Measurements from ENCODE around the gene SYTL1. TPM values are rescaled to one million over a fixed set of nuclear protein-coding genes. Genes with fewer than 3 reads are reported as not detected.
A peak's percentile ranks its signal among the peaks of the same experiment; 100 is the strongest.

SYTL1 gene
- polyA plus RNA-seq, 1 donor from 2014 or later = not detected

GRCh38 chr1:27374362-27375086, 32.7 kb downstream of the SYTL1 start, which contains the start of gene FCN3:
Gene FCN3, minus strand, starts transcription at chr1:27374824. Its CDS starts 6 bp downstream, at chr1:27374818.
- Histone ChIP-seq H3K36me3 (ENCODE audit: insufficient read depth, low read length) (no peaks in the 10 kb centered on the region), H3F3A (ENCODE audit: insufficient read depth, low read length, poor library complexity, severe bottlenecking) (no peaks in the 10 kb centered on the region), H3K9me2 (ENCODE audit: insufficient read depth, low read length) (no peaks in the 10 kb centered on the region), H3K9me3 (ENCODE audit: low read length) (no peaks in the 10 kb centered on the region), H3K4me3 (ENCODE audit: low read length) (peak within 1 kb of the TSS; percentile 33), H3K4me2 (ENCODE audit: low read length) (no peak within 1 kb of the TSS), H4K20me1 (ENCODE audit: insufficient read depth) (no peaks in the 10 kb centered on the region), H3K79me2 (replicated peaks; ENCODE audit: insufficient read depth, low read length) (no peaks in the 10 kb centered on the region), H2AFZ (ENCODE audit: low read depth, low read length) (no peak within 1 kb of the TSS), H3K27ac (ENCODE audit: low read length) (no peak within 1 kb of the TSS), H3K27me3 (ENCODE audit: insufficient read depth, low read depth, low read length) (no peaks in the 10 kb centered on the region), H3K9ac (ENCODE audit: low read length) (peak within 1 kb of the TSS; percentile 31)
- TF ChIP-seq RAD21 (conservative IDR thresholded peaks at IDR 0.05) = no peak
- TF ChIP-seq, protein P1, sequence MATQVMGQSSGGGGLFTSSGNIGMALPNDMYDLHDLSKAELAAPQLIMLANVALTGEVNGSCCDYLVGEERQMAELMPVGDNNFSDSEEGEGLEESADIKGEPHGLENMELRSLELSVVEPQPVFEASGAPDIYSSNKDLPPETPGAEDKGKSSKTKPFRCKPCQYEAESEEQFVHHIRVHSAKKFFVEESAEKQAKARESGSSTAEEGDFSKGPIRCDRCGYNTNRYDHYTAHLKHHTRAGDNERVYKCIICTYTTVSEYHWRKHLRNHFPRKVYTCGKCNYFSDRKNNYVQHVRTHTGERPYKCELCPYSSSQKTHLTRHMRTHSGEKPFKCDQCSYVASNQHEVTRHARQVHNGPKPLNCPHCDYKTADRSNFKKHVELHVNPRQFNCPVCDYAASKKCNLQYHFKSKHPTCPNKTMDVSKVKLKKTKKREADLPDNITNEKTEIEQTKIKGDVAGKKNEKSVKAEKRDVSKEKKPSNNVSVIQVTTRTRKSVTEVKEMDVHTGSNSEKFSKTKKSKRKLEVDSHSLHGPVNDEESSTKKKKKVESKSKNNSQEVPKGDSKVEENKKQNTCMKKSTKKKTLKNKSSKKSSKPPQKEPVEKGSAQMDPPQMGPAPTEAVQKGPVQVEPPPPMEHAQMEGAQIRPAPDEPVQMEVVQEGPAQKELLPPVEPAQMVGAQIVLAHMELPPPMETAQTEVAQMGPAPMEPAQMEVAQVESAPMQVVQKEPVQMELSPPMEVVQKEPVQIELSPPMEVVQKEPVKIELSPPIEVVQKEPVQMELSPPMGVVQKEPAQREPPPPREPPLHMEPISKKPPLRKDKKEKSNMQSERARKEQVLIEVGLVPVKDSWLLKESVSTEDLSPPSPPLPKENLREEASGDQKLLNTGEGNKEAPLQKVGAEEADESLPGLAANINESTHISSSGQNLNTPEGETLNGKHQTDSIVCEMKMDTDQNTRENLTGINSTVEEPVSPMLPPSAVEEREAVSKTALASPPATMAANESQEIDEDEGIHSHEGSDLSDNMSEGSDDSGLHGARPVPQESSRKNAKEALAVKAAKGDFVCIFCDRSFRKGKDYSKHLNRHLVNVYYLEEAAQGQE (IDR thresholded peaks at IDR 0.05; ENCODE audit: borderline replicate concordance) = peak; percentile 88

GRCh38 chr1:27377760-27378495, 36.1 kb downstream of the SYTL1 start:
- Histone ChIP-seq H3K9me2 (ENCODE audit: insufficient read depth, low read length) (no peaks in the 10 kb centered on the region), H3K27ac (ENCODE audit: low read length) (no peak overlapping the region), H3K9ac (ENCODE audit: low read length) (no peak overlapping the region), H3K27me3 (ENCODE audit: insufficient read depth, low read depth, low read length) (peaks cover 2% of the 10 kb centered on the region), H4K20me1 (ENCODE audit: insufficient read depth) (no peaks in the 10 kb centered on the region), H3K36me3 (ENCODE audit: insufficient read depth, low read length) (no peaks in the 10 kb centered on the region), H3K4me2 (ENCODE audit: low read length) (no peak overlapping the region), H3F3A (ENCODE audit: insufficient read depth, low read length, poor library complexity, severe bottlenecking) (no peaks in the 10 kb centered on the region), H2AFZ (ENCODE audit: low read depth, low read length) (no peak overlapping the region), H3K9me3 (ENCODE audit: low read length) (no peaks in the 10 kb centered on the region), H3K4me3 (ENCODE audit: low read length) (no peak overlapping the region), H3K79me2 (replicated peaks; ENCODE audit: insufficient read depth, low read length) (no peaks in the 10 kb centered on the region)
- TF ChIP-seq POLR2AphosphoS5 (IDR thresholded peaks at IDR 0.05) (no peak), EP300 (conservative IDR thresholded peaks at IDR 0.05; ENCODE audit: poor library complexity, severe bottlenecking) (no peak), RAD21 (conservative IDR thresholded peaks at IDR 0.05) (no peak), SMC3 (conservative IDR thresholded peaks at IDR 0.05; ENCODE audit: poor library complexity) (no peak), TAF1 (IDR thresholded peaks at IDR 0.05; ENCODE audit: low read depth) (no peak), CTCF (IDR thresholded peaks at IDR 0.05; ENCODE audit: poor library complexity, severe bottlenecking) (no peak), EZH2 (IDR thresholded peaks at IDR 0.05; ENCODE audit: borderline replicate concordance, insufficient read depth, low read length, poor library complexity, severe bottlenecking) (no peak), MXI1 (conservative IDR thresholded peaks at IDR 0.05; ENCODE audit: poor library complexity, severe bottlenecking) (no peak)
- TF ChIP-seq, protein P1 (IDR thresholded peaks at IDR 0.05; ENCODE audit: borderline replicate concordance) = no peak

Data from neural cell (in vitro differentiated cells).